Choroid plexus epithelial cell (primary cell): ENCODE data around the gene ZNF516.
A peak's percentile ranks its signal among the peaks of the same experiment; 100 is the strongest.

Source experiments
- DNase-seq: peaks from one replicate; pipeline ENCODE4 v3.0.0-alpha.2; 2010; ENCODE audit warnings: low read depth
- H3K4me3 ChIP-seq: 2 replicates; pipeline ENCODE4 v1.5.1; 2011; ENCODE audit warnings: low read depth, mild to moderate bottlenecking, control low read depth, low read length, moderate library complexity
- TF ChIP-seq, protein P1 (sequence below): conservative IDR thresholded peaks from 2 replicates; pipeline ENCODE4 v1.5.1; 2011; ENCODE audit warnings: low read depth, mild to moderate bottlenecking, control low read depth, inconsistent platforms, low read length, moderate library complexity

Gene ZNF516

DNA sequence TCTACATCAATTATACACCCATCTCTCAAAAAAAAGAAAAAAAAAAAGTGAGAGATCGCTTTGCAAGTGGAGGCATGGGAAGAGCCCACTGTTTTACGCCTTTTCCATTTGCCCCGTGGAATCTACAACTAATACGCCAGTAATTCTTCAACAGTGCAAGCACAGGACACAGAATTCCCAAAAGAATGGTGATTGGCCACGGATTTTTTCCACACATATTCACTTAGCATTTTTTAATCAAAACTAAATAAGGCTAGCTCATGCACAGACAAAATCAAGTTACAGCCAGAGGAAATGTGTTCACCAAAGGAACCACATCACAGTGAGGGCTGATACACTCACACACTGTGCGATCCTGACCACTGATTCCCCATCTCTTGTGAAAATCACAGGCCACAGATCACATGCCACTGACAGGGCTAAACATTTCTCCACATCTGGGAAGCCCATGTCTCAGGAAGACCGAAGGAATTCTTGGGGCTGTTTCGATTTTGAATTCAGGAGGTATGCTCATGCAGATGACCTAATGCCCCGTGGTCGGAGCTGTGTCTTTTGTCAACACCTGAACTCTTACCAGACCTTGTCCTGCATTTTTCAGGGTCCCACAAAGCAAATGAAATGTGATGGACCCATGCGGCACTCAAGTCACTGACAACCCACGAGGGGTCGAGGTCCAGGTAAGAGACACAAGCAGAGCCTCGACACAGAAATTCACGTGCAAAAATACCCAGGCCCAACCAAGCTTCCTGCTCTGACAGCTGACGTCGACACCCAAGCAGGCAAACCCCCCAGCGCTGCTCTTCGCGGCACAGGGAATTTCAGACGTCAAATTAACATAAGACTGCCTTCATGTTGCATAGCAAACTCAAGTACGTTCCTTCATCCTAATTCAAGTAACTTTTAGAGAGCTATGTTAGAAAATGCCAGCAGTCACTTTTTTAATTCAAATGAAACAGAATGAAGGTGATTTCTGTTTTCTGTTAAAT, 69.6 kb downstream of the ZNF516 start:
- DNase-seq = peak; percentile 41
- no peak overlapping the region for H3K4me3 ChIP-seq
- TF ChIP-seq, protein P1, sequence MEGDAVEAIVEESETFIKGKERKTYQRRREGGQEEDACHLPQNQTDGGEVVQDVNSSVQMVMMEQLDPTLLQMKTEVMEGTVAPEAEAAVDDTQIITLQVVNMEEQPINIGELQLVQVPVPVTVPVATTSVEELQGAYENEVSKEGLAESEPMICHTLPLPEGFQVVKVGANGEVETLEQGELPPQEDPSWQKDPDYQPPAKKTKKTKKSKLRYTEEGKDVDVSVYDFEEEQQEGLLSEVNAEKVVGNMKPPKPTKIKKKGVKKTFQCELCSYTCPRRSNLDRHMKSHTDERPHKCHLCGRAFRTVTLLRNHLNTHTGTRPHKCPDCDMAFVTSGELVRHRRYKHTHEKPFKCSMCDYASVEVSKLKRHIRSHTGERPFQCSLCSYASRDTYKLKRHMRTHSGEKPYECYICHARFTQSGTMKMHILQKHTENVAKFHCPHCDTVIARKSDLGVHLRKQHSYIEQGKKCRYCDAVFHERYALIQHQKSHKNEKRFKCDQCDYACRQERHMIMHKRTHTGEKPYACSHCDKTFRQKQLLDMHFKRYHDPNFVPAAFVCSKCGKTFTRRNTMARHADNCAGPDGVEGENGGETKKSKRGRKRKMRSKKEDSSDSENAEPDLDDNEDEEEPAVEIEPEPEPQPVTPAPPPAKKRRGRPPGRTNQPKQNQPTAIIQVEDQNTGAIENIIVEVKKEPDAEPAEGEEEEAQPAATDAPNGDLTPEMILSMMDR = no peak

DNA sequence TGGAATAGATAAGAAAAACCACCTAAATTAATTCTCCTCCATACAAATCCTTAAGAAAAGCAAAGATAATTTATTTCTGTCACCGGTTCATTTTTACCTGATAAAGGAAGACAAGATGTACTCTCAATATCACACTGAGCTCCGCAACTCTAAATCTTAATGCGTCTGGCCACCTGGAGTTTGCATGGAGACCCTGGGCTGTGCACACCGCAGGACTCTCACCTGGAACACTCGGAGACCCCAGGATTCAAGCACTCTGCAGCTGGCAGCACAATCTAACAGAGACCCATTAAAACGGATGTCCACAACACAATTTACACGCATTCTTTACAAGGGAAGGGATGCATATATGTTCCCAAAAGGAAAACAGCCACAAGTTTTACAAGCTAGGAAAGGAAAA, 72.2 kb downstream of the ZNF516 start:
- no peak for DNase-seq
- H3K4me3 ChIP-seq = no peak overlapping the region
- TF ChIP-seq, protein P1 = no peak

DNA sequence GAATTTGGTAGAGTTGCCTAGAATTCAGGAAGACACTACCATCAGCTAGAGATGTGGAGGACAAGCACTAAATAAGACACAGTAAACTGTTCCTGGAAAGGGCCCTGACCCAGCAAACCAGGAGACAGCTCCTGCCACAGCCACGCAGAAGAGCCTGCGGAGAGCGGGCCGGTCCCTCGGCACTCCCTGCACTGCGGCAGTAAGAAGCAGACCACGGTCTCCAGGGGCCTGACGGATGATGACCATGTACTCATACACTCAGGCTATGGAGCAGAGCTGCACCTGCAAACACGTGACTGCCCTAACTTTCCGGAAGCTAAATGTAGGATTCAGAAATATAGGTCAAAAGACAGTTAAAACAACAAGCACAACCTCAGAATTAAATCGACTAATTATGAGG, 72.9 kb downstream of the ZNF516 start:
- TF ChIP-seq, protein P1 = no peak
- H3K4me3 ChIP-seq = no peak overlapping the region
- DNase-seq = no peak

DNA sequence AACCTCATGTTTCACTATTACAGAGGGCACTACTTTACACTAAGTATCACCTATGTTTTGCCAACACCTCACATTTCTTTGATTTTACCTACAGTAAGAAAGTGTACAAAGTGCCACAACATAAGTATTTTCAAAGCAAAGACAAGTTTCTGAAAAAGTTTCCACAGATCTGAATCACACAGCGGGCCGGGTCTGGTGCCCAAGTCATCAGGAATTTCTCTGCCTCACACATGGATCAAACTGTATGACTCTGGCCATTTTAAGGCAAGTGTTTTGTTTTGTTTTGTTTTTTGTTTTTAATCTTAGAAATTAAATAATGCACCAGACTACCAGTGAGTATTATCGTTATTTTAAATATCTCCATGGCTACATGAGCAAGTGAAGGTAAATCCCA, 73.4 kb downstream of the ZNF516 start:
- no peak overlapping the region for H3K4me3 ChIP-seq
- DNase-seq = no peak
- TF ChIP-seq, protein P1 = no peak

DNA sequence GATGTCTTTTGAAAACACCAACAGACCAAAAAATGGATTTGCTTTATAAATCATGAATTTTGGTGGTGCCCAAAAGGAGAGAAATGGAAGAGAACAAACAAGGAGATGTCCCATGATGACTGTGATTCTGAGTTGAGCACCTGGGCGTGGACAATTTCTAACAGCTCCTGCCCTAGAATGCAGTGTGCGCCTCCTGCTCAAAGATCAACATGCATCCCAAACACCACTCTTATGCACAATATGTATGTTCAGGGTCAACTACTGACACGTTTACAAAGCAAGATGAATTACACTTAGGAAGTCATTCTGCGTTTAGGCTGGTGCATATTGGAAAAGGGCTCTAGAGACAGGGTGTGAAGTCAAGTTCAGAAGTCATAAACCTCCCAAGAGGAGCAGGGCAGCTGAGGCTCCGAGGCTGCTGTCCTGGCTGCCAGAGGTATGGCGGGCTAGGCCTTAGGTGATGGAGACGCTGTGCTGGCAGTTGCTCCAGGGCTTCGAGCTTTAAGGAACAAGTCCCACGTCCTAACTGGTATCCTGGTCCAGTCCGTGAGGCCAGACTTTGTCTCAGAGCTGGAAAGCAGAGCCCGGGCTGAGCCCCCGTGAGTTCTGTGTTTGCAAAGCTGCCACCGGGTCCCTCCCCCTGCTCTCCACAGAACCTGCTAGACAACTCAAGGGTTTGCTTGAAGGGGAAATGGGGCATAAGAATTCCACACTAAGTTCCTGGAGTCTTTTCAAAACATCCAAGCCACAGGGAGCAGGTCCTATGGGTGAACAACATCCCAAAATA, 74.0 kb downstream of the ZNF516 start:
- DNase-seq = no peak
- TF ChIP-seq, protein P1 = no peak
- H3K4me3 ChIP-seq = no peak overlapping the region

DNA sequence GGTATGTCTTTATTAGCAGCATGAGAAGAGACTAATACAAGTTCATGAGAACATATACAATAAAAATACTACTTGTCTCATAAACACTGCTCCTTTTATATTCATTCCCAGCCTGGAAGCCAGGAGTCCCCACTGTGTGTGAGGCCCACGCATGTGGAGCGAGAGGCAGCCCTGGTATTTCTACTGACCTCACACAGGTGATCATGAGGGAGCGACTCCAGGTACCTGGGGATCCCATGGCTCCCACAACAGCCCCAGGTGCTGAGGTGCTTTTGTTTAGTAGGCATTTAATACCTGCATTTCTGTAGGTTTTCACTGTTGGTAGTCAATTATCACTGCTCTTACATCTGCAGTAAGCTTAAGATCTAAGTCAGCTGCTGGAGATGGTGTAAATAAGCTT, 75.2 kb downstream of the ZNF516 start:
- no peak overlapping the region for H3K4me3 ChIP-seq
- DNase-seq = no peak
- TF ChIP-seq, protein P1 = no peak
